ENCODE data around the gene GSTT4.

- TF ChIP-seq YY1 (IDR thresholded peaks at IDR 0.05; ENCODE audit: insufficient read depth, insufficient read length), result no peak
- TF ChIP-seq ZNF274 (IDR thresholded peaks at IDR 0.05; ENCODE audit: low read depth, low read length), result no peak
- no peak for TF ChIP-seq SUZ12 (IDR thresholded peaks at IDR 0.05; ENCODE audit: extremely low read depth, insufficient read depth, insufficient read length)
Observed at GRCh38 chr22:24008022-24008283, 2.7 kb upstream of the GSTT4 start.

Data from NT2/D1 (cell line).